Measurements from ENCODE around the gene ADCY5. TPM values are rescaled to one million over a fixed set of nuclear protein-coding genes. Genes with fewer than 3 reads are reported as not detected.

ADCY5 gene
- total RNA-seq, 2 donors from 2014 or later: 3.9 to 5.2 TPM

GRCh38 chr3:123444023-123444422 lies 4.9 kb downstream of the ADCY5 start:
- H3K27ac ChIP-seq (ENCODE audit: low read depth, low read length): no peak overlapping the region
- H3K4me3 Mint-ChIP-seq: no peak overlapping the region

GRCh38 chr3:123442908-123443307 lies 6.0 kb downstream of the ADCY5 start:
- TF ChIP-seq CTCF (conservative IDR thresholded peaks at IDR 0.05): no peak
- H3K36me3 Mint-ChIP-seq (ENCODE audit: low read depth): no peaks in the 10 kb centered on the region
- no peak for DNase-seq
- H3K27ac Mint-ChIP-seq: no peak overlapping the region
- H3K9me3 Mint-ChIP-seq: no peaks in the 10 kb centered on the region
- peaks cover 46% of the 10 kb centered on the region for H3K27me3 Mint-ChIP-seq (ENCODE audit: insufficient read depth)
- H3K27me3 ChIP-seq (ENCODE audit: control insufficient read depth, insufficient read depth, low read length, poor library complexity, severe bottlenecking): peaks cover 40% of the 10 kb centered on the region
- no peak overlapping the region for H3K4me3 Mint-ChIP-seq
- H3K9me3 ChIP-seq (ENCODE audit: control insufficient read depth, low read length): no peaks in the 10 kb centered on the region
- peaks cover 11% of the 10 kb centered on the region for H3K4me1 Mint-ChIP-seq
- H3K36me3 ChIP-seq (ENCODE audit: control insufficient read depth, insufficient read depth, low read length): no peaks in the 10 kb centered on the region
- no peak overlapping the region for H3K9ac ChIP-seq (ENCODE audit: extremely low read depth, low read length, poor library complexity, severe bottlenecking)
- no peaks in the 10 kb centered on the region for H3K4me1 ChIP-seq (ENCODE audit: control insufficient read depth, insufficient read depth, low read length)
- H3K27ac ChIP-seq (ENCODE audit: low read depth, low read length): no peak overlapping the region
- H3K4me3 ChIP-seq (ENCODE audit: low read length): no peak overlapping the region
- 87 to 92% methylated on average over 4 to 7 of the region's 7 CpGs for WGBS, 2 experiments (ENCODE audit: insufficient coverage in 1 of 2, insufficient read length in 1 of 2)

More at GRCh38 chr3:123444023-123444422, 4.9 kb downstream of the ADCY5 start:
- H3K27me3 ChIP-seq (ENCODE audit: control insufficient read depth, insufficient read depth, low read length, poor library complexity, severe bottlenecking): peaks cover 50% of the 10 kb centered on the region
- H3K4me1 ChIP-seq (ENCODE audit: control insufficient read depth, insufficient read depth, low read length): no peaks in the 10 kb centered on the region
- no peaks in the 10 kb centered on the region for H3K9me3 ChIP-seq (ENCODE audit: control insufficient read depth, low read length)
- peaks cover 51% of the 10 kb centered on the region for H3K27me3 Mint-ChIP-seq (ENCODE audit: insufficient read depth)
- no peak overlapping the region for H3K9ac ChIP-seq (ENCODE audit: extremely low read depth, low read length, poor library complexity, severe bottlenecking)
- no peak overlapping the region for H3K4me3 ChIP-seq (ENCODE audit: low read length)
- no peaks in the 10 kb centered on the region for H3K9me3 Mint-ChIP-seq
- H3K36me3 Mint-ChIP-seq (ENCODE audit: low read depth): no peaks in the 10 kb centered on the region
- WGBS, 2 experiments (ENCODE audit: insufficient coverage in 1 of 2, insufficient read length in 1 of 2): 72 to 78% methylated on average over 6 of the region's 6 CpGs
- no peak for TF ChIP-seq CTCF (conservative IDR thresholded peaks at IDR 0.05)
- H3K4me1 Mint-ChIP-seq: peaks cover 11% of the 10 kb centered on the region
- H3K36me3 ChIP-seq (ENCODE audit: control insufficient read depth, insufficient read depth, low read length): no peaks in the 10 kb centered on the region
- H3K27ac Mint-ChIP-seq: no peak overlapping the region
- DNase-seq: no peak

- Mint-ChIP-seq H3K27ac (no peak overlapping the region), H3K27me3 (ENCODE audit: insufficient read depth) (peaks cover 39% of the 10 kb centered on the region)
Observed at GRCh38 chr3:123442125-123442524, 6.8 kb downstream of the ADCY5 start.

More at GRCh38 chr3:123442125-123442524, 6.8 kb downstream of the ADCY5 start:
- Histone ChIP-seq H3K27me3 (ENCODE audit: control insufficient read depth, insufficient read depth, low read length, poor library complexity, severe bottlenecking) (peaks cover 33% of the 10 kb centered on the region), H3K9ac (ENCODE audit: extremely low read depth, low read length, poor library complexity, severe bottlenecking) (no peak overlapping the region), H3K27ac (ENCODE audit: low read depth, low read length) (no peak overlapping the region), H3K9me3 (ENCODE audit: control insufficient read depth, low read length) (no peaks in the 10 kb centered on the region), H3K4me3 (ENCODE audit: low read length) (no peak overlapping the region), H3K4me1 (ENCODE audit: control insufficient read depth, insufficient read depth, low read length) (no peaks in the 10 kb centered on the region), H3K36me3 (ENCODE audit: control insufficient read depth, insufficient read depth, low read length) (no peaks in the 10 kb centered on the region)
- H3K4me1 Mint-ChIP-seq: peaks cover 11% of the 10 kb centered on the region
- no peak for TF ChIP-seq CTCF (conservative IDR thresholded peaks at IDR 0.05)
- no peak overlapping the region for H3K4me3 Mint-ChIP-seq
- 92 to 95% methylated on average over 8 to 9 of the region's 9 CpGs for WGBS, 2 experiments (ENCODE audit: insufficient coverage in 1 of 2, insufficient read length in 1 of 2)
- H3K36me3 Mint-ChIP-seq (ENCODE audit: low read depth): no peaks in the 10 kb centered on the region
- DNase-seq: no peak
- no peaks in the 10 kb centered on the region for H3K9me3 Mint-ChIP-seq
